ENCODE measurements around the gene MTFMT.
A peak's percentile ranks its signal among the peaks of the same experiment; 100 is the strongest.
"Not testable (repeated sequence)": the region's sequence is repeated elsewhere in the genome, so short reads cannot be mapped to it uniquely, and the experiment has no call there.

The MTFMT gene

GRCh38 chr15:65028921-65029735 is at the start of gene MTFMT:
TSS of gene MTFMT (minus strand) at chr15:65029639. CDS start at chr15:65029613, 26 bp downstream.
- peak within 1 kb of the TSS; percentile 96 for H3K4me3 ChIP-seq (ENCODE audit: low read depth, low read length)
- H3K27me3 ChIP-seq (ENCODE audit: control insufficient read depth, insufficient read depth, low read length), result no peaks in the 10 kb centered on the region
- H3K36me3 ChIP-seq (ENCODE audit: control insufficient read depth, insufficient read depth, low read length), result peaks cover 22% of the 10 kb centered on the region
- H3K9ac ChIP-seq (ENCODE audit: low read length), result peak within 1 kb of the TSS; percentile 87
- H3K4me1 ChIP-seq (ENCODE audit: control insufficient read depth, insufficient read depth, low read length), result peaks cover 8% of the 10 kb centered on the region; the same call in 1 of the 2 replicates
- H3K9me3 ChIP-seq (ENCODE audit: control insufficient read depth, insufficient read depth, low read depth, low read length), result no peaks in the 10 kb centered on the region
- H3K27ac ChIP-seq (ENCODE audit: low read depth, low read length), result peak within 1 kb of the TSS; percentile 76

- H3K27me3 ChIP-seq (ENCODE audit: control insufficient read depth, insufficient read depth, low read length), result no peaks in the 10 kb centered on the region
Measured at GRCh38 chr15:65077981-65078352, 48.5 kb upstream of the MTFMT start.

GRCh38 chr15:65077291-65077980 is 48.0 kb upstream of the MTFMT start:
- Histone ChIP-seq H3K36me3 (ENCODE audit: control insufficient read depth, insufficient read depth, low read length) (no peaks in the 10 kb centered on the region), H3K9me3 (ENCODE audit: control insufficient read depth, insufficient read depth, low read depth, low read length) (peaks cover 5% of the 10 kb centered on the region; the same call in 1 of the 2 replicates), H3K27me3 (ENCODE audit: control insufficient read depth, insufficient read depth, low read length) (no peaks in the 10 kb centered on the region), H3K27ac (ENCODE audit: low read depth, low read length) (no peak overlapping the region), H3K4me1 (ENCODE audit: control insufficient read depth, insufficient read depth, low read length) (peaks cover 21% of the 10 kb centered on the region), H3K4me3 (ENCODE audit: low read depth, low read length) (no peak overlapping the region), H3K9ac (ENCODE audit: low read length) (no peak overlapping the region)

More at GRCh38 chr15:65077981-65078352, 48.5 kb upstream of the MTFMT start:
- peaks cover 5% of the 10 kb centered on the region; the same call in 1 of the 2 replicates for H3K9me3 ChIP-seq (ENCODE audit: control insufficient read depth, insufficient read depth, low read depth, low read length)
- H3K9ac ChIP-seq (ENCODE audit: low read length), result no peak overlapping the region
- no peak overlapping the region for H3K4me3 ChIP-seq (ENCODE audit: low read depth, low read length)
- peaks cover 26% of the 10 kb centered on the region for H3K4me1 ChIP-seq (ENCODE audit: control insufficient read depth, insufficient read depth, low read length)
- no peak overlapping the region for H3K27ac ChIP-seq (ENCODE audit: low read depth, low read length)
- H3K36me3 ChIP-seq (ENCODE audit: control insufficient read depth, insufficient read depth, low read length), result no peaks in the 10 kb centered on the region

GRCh38 chr15:65076486-65077290 is 47.2 kb upstream of the MTFMT start, which contains the start of gene KBTBD13:
TSS of gene KBTBD13 (plus strand) at chr15:65076746. CDS start at chr15:65076816, 70 bp downstream.
- Histone ChIP-seq H3K9me3 (ENCODE audit: control insufficient read depth, insufficient read depth, low read depth, low read length) (peaks cover 5% of the 10 kb centered on the region; the same call in 1 of the 2 replicates), H3K4me3 (ENCODE audit: low read depth, low read length) (no peak within 1 kb of the TSS), H3K27me3 (ENCODE audit: control insufficient read depth, insufficient read depth, low read length) (no peaks in the 10 kb centered on the region), H3K4me1 (ENCODE audit: control insufficient read depth, insufficient read depth, low read length) (peaks cover 21% of the 10 kb centered on the region), H3K27ac (ENCODE audit: low read depth, low read length) (no peak within 1 kb of the TSS), H3K36me3 (ENCODE audit: control insufficient read depth, insufficient read depth, low read length) (no peaks in the 10 kb centered on the region), H3K9ac (ENCODE audit: low read length) (no peak within 1 kb of the TSS)

GRCh38 chr15:65075607-65076395 is 46.4 kb upstream of the MTFMT start:
- not testable (repeated sequence) for H3K36me3 ChIP-seq (ENCODE audit: control insufficient read depth, insufficient read depth, low read length); H3K9me3 ChIP-seq (ENCODE audit: control insufficient read depth, insufficient read depth, low read depth, low read length); H3K4me3 ChIP-seq (ENCODE audit: low read depth, low read length); H3K27ac ChIP-seq (ENCODE audit: low read depth, low read length); H3K9ac ChIP-seq (ENCODE audit: low read length); H3K27me3 ChIP-seq (ENCODE audit: control insufficient read depth, insufficient read depth, low read length)
- H3K4me1 ChIP-seq (ENCODE audit: control insufficient read depth, insufficient read depth, low read length), result peaks cover 20% of the 10 kb centered on the region

- H3K36me3 ChIP-seq (ENCODE audit: control insufficient read depth, insufficient read depth, low read length); H3K9me3 ChIP-seq (ENCODE audit: control insufficient read depth, insufficient read depth, low read depth, low read length); H3K4me3 ChIP-seq (ENCODE audit: low read depth, low read length); H3K27me3 ChIP-seq (ENCODE audit: control insufficient read depth, insufficient read depth, low read length); H3K27ac ChIP-seq (ENCODE audit: low read depth, low read length); H3K9ac ChIP-seq (ENCODE audit: low read length): not testable (repeated sequence)
- peaks cover 20% of the 10 kb centered on the region for H3K4me1 ChIP-seq (ENCODE audit: control insufficient read depth, insufficient read depth, low read length)
Measured at GRCh38 chr15:65074946-65075345, 45.5 kb upstream of the MTFMT start.

GRCh38 chr15:65072617-65073016 is 43.2 kb upstream of the MTFMT start:
- H3K4me1 ChIP-seq (ENCODE audit: control insufficient read depth, insufficient read depth, low read length), result peaks cover 24% of the 10 kb centered on the region

GRCh38 chr15:65072027-65072426 is 42.6 kb upstream of the MTFMT start:
- H3K27ac ChIP-seq (ENCODE audit: low read depth, low read length), result no peak overlapping the region
- H3K36me3 ChIP-seq (ENCODE audit: control insufficient read depth, insufficient read depth, low read length), result no peaks in the 10 kb centered on the region
- peaks cover 5% of the 10 kb centered on the region; the same call in 1 of the 2 replicates for H3K9me3 ChIP-seq (ENCODE audit: control insufficient read depth, insufficient read depth, low read depth, low read length)
- H3K9ac ChIP-seq (ENCODE audit: low read length), result no peak overlapping the region
- H3K4me3 ChIP-seq (ENCODE audit: low read depth, low read length), result no peak overlapping the region
- H3K27me3 ChIP-seq (ENCODE audit: control insufficient read depth, insufficient read depth, low read length), result no peaks in the 10 kb centered on the region; the same call in 1 of the 2 replicates
- peaks cover 28% of the 10 kb centered on the region for H3K4me1 ChIP-seq (ENCODE audit: control insufficient read depth, insufficient read depth, low read length)

More at GRCh38 chr15:65072617-65073016, 43.2 kb upstream of the MTFMT start:
- H3K27ac ChIP-seq (ENCODE audit: low read depth, low read length), result no peak overlapping the region
- no peaks in the 10 kb centered on the region for H3K27me3 ChIP-seq (ENCODE audit: control insufficient read depth, insufficient read depth, low read length)
- H3K4me3 ChIP-seq (ENCODE audit: low read depth, low read length), result no peak overlapping the region
- H3K9me3 ChIP-seq (ENCODE audit: control insufficient read depth, insufficient read depth, low read depth, low read length), result peaks cover 5% of the 10 kb centered on the region; the same call in 1 of the 2 replicates
- H3K9ac ChIP-seq (ENCODE audit: low read length), result no peak overlapping the region
- H3K36me3 ChIP-seq (ENCODE audit: control insufficient read depth, insufficient read depth, low read length), result no peaks in the 10 kb centered on the region

GRCh38 chr15:65071381-65071811 is 42.0 kb upstream of the MTFMT start:
- H3K36me3 ChIP-seq (ENCODE audit: control insufficient read depth, insufficient read depth, low read length), result no peaks in the 10 kb centered on the region
- H3K27me3 ChIP-seq (ENCODE audit: control insufficient read depth, insufficient read depth, low read length), result no peaks in the 10 kb centered on the region; the same call in 1 of the 2 replicates
- peaks cover 34% of the 10 kb centered on the region for H3K4me1 ChIP-seq (ENCODE audit: control insufficient read depth, insufficient read depth, low read length)
- peaks cover 5% of the 10 kb centered on the region; the same call in 1 of the 2 replicates for H3K9me3 ChIP-seq (ENCODE audit: control insufficient read depth, insufficient read depth, low read depth, low read length)
- H3K9ac ChIP-seq (ENCODE audit: low read length), result no peak overlapping the region
- H3K4me3 ChIP-seq (ENCODE audit: low read depth, low read length), result no peak overlapping the region
- H3K27ac ChIP-seq (ENCODE audit: low read depth, low read length), result no peak overlapping the region
